K562 treated with DMSO at 1 percent for 12 hours (cell line): ENCODE results near the gene CFAP90. TPM values are rescaled to one million over a fixed set of nuclear protein-coding genes. Genes with fewer than 3 reads are reported as not detected.

Source experiments
- total RNA-seq: library from RNA; unstranded; fragments of 300-600 nt; gene quantifications from 2 replicates; pipeline ENCODE4 v1.2.3, GENCODE V29; 2022; ENCODE audit not compliant: insufficient read depth

Gene CFAP90, protein sequence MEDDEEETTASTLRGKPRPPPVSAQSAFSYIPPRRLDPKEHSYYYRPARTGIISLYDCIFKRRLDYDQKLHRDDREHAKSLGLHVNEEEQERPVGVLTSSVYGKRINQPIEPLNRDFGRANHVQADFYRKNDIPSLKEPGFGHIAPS
- total RNA-seq, result not detected in 2 replicates

GRCh38 chr5:7850395-7851239 lies at the start of gene CFAP90:
Gene CFAP90, minus strand, starts transcription at chr5:7851133. Its CDS starts 112 bp downstream, at chr5:7851021.

GRCh38 chr5:7868773-7869473 lies 18.0 kb upstream of the CFAP90 start, which contains the start of the genes FASTKD3 and MTRR:
Gene FASTKD3, minus strand, starts transcription at chr5:7869031. Its CDS starts 948 bp downstream, at chr5:7868083.
Gene MTRR, plus strand, starts transcription at chr5:7869148. Its CDS starts 1,647 bp downstream, at chr5:7870795.

Other genes starting within 250 kb of the CFAP90 start
- gene FASTKD3, start 17.9 kb upstream of the CFAP90 start, total RNA-seq, result 8.3 and 13.9 TPM in 2 replicates
- gene MTRR, start 18.0 kb upstream of the CFAP90 start, total RNA-seq, result 11.2 and 38.6 TPM in 2 replicates